ENCODE results near the gene CHFR. TPM values are rescaled to one million over a fixed set of nuclear protein-coding genes. Genes with fewer than 3 reads are reported as not detected.

Gene CHFR
- total RNA-seq, 1 experiment from 2014 or later, result 53.3 TPM

- peak overlapping the region; percentile 83 for H3K23ac ChIP-seq (ENCODE audit: insufficient read length, low read depth, low read length)
- no peaks in the 10 kb centered on the region for H3K79me1 ChIP-seq (ENCODE audit: insufficient read depth, low read depth, low read length, poor library complexity, severe bottlenecking)
- DNase-seq, result no peak
- no peaks in the 10 kb centered on the region for H3K9me3 ChIP-seq (ENCODE audit: control insufficient read depth, low read depth, low read length)
- no peak overlapping the region for H3K18ac ChIP-seq (ENCODE audit: insufficient read length, low read depth, low read length)
- no peak overlapping the region for H2BK5ac ChIP-seq (ENCODE audit: insufficient read length, low read length)
- H3K4me2 ChIP-seq (ENCODE audit: insufficient read depth, insufficient read length, low read length), result peak overlapping the region; percentile 95
- H3K9ac ChIP-seq (ENCODE audit: extremely low read depth, insufficient read length, low read length), result peak overlapping the region; percentile 68
- Mint-ChIP-seq H3K27me3 (ENCODE audit: low read depth) (peaks cover 8% of the 10 kb centered on the region), H3K4me1 (peaks cover 33 to 35% of the 10 kb centered on the region in 2 experiments), H3K4me3 (peak overlapping the region; percentile 85 to 97), H3K36me3 (ENCODE audit: insufficient read depth in 1 of 3, low read depth in 3 of 3) (peaks cover 20 to 30% (median 30%) of the 10 kb centered on the region in 3 experiments), H3K27ac (no peak overlapping the region; a peak in 2 of 7 replicates), H3K9me3 (peaks cover 15 to 23% of the 10 kb centered on the region in 2 experiments)
- H3T11ph ChIP-seq (ENCODE audit: low read length), result no peak overlapping the region
- H3K27me3 ChIP-seq (ENCODE audit: insufficient read depth, low read length), result no peaks in the 10 kb centered on the region
- no peak overlapping the region for H2BK120ac ChIP-seq (ENCODE audit: low read depth, low read length, poor library complexity, severe bottlenecking)
- no peak overlapping the region for H4K5ac ChIP-seq (ENCODE audit: insufficient read length, low read depth, low read length)
- TF ChIP-seq, protein P1, sequence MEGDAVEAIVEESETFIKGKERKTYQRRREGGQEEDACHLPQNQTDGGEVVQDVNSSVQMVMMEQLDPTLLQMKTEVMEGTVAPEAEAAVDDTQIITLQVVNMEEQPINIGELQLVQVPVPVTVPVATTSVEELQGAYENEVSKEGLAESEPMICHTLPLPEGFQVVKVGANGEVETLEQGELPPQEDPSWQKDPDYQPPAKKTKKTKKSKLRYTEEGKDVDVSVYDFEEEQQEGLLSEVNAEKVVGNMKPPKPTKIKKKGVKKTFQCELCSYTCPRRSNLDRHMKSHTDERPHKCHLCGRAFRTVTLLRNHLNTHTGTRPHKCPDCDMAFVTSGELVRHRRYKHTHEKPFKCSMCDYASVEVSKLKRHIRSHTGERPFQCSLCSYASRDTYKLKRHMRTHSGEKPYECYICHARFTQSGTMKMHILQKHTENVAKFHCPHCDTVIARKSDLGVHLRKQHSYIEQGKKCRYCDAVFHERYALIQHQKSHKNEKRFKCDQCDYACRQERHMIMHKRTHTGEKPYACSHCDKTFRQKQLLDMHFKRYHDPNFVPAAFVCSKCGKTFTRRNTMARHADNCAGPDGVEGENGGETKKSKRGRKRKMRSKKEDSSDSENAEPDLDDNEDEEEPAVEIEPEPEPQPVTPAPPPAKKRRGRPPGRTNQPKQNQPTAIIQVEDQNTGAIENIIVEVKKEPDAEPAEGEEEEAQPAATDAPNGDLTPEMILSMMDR (conservative IDR thresholded peaks at IDR 0.05), result no peak
- no peak overlapping the region for H2AFZ ChIP-seq (ENCODE audit: low read length)
- no peak overlapping the region for H3K56ac ChIP-seq (ENCODE audit: insufficient read length, low read depth, low read length)
- H3K79me2 ChIP-seq (ENCODE audit: insufficient read depth, low read length), result no peaks in the 10 kb centered on the region; the same call in 1 of the 2 replicates
- no peaks in the 10 kb centered on the region for H4K20me1 ChIP-seq (ENCODE audit: control insufficient read depth, insufficient read depth, insufficient read length)
- no peak overlapping the region for H3K27ac ChIP-seq (ENCODE audit: insufficient read length, low read depth, low read length)
- H2AK5ac ChIP-seq (ENCODE audit: insufficient read length, low read length), result no peak overlapping the region
- no peak overlapping the region for H4K8ac ChIP-seq (replicated peaks; ENCODE audit: insufficient read length, low read depth, low read length)
- H3K4me1 ChIP-seq (ENCODE audit: insufficient read depth, low read length), result no peaks in the 10 kb centered on the region; the same call in 1 of the 2 replicates
- no peak overlapping the region for H3K4ac ChIP-seq (ENCODE audit: low read depth, low read length)
- H3K23me2 ChIP-seq (ENCODE audit: insufficient read length, low read depth, low read length, poor library complexity, severe bottlenecking), result peaks cover 11% of the 10 kb centered on the region
- H2BK15ac ChIP-seq (ENCODE audit: low read depth, low read length), result no peak overlapping the region
- H3K14ac ChIP-seq (ENCODE audit: insufficient read depth, low read length), result no peak overlapping the region; the same call in 1 of the 2 replicates
- no peak overlapping the region for H4K91ac ChIP-seq (ENCODE audit: insufficient read length, low read depth, low read length)
- no peak overlapping the region for H2BK12ac ChIP-seq (ENCODE audit: insufficient read length, low read depth, low read length)
- no CpG with 5 or more reads among the region's 64 CpGs for WGBS (ENCODE audit: extremely low coverage, insufficient read length, low lambda C conversion rate)
- no peak overlapping the region for H2BK20ac ChIP-seq (ENCODE audit: low read depth, low read length, poor library complexity, severe bottlenecking)
Observed at GRCh38 chr12:132886529-132887477, 602 bp downstream of the CHFR start.

Measured in H9 (cell line).